Transverse colon (tissue), 3 donors: ENCODE measurements around the gene ADAM22.

ENCODE experiments used
- CTCF ChIP-seq, 5 experiments: fragments of 200-600 bp in 3 of 5; fragments of 450-650 bp in 2 of 5; sonication (generic) in 3 of 5; IDR thresholded peaks; 1 replicate in 2 of 5; 2 replicates in 3 of 5; pipeline ENCODE4 v1.5.1; 2016 to 2017; ENCODE audit warnings: antibody characterized with exemption in 5 of 5, inconsistent platforms in 3 of 5, mild to moderate bottlenecking in 2 of 5, moderate library complexity in 1 of 5
- EP300 ChIP-seq: sonication (generic); formaldehyde crosslinking; IDR thresholded peaks from one replicate; pipeline ENCODE4 v1.6.1; 2017; ENCODE audit warnings: antibody characterized with exemption, low read depth

DNA sequence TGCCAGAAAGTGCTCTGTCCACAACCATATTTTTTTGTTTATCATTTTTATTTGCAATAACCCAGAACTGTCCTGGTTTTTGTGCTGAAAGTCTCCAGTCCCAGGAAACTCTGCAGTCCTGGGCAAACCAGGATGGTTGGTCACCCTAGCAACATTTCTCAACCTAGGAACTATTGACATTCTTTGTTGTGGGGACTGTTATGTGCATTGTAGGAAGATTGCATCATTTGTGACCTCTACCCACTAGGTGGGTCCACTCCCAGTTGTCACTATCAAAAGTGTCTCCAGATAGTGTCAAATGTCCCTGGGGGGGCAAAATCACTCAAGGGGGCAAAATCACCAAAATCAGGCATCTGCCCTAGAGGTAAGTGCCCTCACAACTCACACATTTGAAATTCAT is 299.8 kb downstream of the ADAM22 start:
- no peak for TF ChIP-seq CTCF (IDR thresholded peaks at IDR 0.05)
- no peak for TF ChIP-seq EP300
